MV-4-11 (cell line): ENCODE measurements around the gene CREB3.
A peak's percentile ranks its signal among the peaks of the same experiment; 100 is the strongest.

Experiments used
- DNase-seq: peaks from one replicate; lab custom pipeline; 2025; lab: John Stamatoyannopoulos, UW

The CREB3 gene

DNA sequence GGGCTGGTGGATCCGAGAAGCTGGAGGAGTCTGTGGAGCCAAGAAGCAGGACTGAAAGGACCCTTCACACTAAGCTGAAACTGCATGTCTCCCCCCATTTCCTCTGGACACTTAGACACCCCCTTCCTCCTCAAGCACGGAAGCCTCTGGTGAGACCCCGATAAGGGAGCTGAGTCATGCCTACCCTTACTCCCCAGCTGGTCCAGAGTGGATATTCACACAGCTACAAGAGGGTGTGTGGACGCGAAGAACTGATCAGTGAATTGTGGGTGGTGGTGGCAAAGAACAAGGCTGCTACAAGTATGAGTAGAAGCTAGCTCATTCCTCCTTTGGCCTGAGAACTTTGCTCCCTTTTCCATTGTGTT, 4.8 kb upstream of the CREB3 start:
- DNase-seq: no peak

DNA sequence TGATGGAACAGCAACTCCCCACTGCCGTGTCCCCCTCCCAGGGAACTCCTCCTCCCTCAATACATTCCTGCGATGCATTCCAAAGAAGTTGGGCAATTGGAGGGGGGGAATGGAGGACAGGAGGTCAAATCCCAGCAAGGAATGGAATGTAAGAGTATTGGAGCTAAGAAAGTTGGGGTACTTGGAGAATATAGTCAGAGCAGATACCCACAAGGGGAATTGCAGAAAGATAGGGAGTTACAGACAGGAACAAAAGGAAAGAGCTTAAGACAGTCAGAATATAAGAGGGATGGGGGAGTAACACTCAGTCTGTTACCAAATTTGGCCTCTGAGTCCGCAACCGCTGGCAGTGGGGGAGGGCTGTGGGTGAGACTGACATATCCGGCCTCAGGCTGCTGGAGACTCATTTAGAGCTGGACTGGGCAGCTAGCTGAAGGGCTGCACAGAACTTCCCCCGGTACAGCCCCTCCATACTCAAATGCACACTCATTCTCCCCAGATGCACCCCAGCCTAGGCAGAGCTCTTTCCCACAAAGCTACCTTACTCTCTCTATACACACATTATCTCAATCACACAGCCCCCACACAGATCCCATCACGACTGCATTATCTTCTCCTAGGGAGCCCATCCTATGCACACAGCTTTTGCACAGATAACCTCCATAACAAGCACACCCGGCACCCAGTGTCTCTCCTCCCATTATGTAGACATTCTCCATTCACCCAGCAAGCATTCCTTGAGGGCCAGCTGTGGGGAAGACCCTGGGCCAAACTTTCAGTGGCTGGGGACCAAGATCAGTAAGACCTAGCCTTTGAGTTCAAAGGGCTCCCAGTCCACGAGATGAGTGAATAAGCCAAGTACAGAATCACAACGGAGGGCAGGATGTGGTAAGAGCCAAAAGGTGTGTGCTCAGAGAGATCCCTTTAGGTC, 4.2 kb upstream of the CREB3 start:
- DNase-seq: peak; percentile 83

DNA sequence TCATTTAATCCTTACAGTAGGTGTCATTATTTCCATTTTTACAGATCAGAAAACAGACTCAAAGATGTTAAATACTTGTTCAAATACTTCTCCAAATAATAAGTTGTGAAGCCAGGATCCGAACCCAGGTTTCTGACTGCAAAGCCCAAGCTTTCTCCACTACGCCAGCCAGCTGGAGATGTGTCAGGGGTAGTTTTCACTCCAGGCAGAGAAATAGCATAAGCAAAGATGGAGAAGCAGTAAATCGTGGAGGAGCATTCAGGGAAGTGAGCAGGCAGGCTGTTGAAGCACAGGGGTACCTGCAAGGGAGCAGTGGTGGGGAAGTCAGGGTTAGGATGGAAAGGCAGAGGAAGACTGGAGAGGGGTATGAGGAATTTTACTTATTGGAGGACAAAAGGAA, 3.4 kb upstream of the CREB3 start:
- DNase-seq: peak; percentile 38

DNA sequence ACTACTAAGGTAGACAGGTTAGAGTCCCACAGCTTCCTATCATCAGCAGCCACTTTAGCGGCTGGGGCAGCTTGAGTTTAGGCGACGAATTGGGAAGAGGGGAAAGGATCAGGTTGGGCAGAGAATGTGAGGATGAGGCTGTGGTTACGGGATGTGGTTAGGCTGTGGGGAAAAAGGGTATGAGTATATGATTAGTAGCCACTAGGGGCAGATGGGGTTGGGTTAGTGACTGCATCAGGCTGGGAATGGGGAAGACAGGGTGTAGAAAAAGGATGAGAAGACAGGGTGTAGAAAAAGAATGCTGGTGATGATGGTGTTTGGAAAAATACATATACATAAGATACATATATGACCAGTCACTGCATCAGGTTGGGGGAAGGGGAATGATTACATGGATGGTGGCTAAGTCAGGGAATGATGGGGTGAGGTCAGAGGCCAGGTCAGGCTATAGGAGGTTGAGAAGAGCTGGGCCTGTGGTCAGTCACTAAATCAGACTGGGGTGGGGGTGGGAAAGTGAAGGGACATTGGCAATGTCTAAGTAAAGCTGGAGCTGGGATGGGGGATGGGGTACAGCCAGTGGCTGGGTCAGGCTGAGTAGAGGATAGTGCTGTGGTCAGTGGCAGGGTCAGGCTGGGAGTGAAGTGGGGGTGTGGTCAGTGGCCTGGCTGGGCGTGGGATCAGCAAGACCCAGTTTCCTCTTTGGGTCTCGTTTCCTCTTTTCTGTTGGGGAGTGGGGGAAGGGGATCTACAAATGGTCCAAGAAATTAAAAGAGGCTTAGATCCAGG, 2.6 kb upstream of the CREB3 start:
- peak; percentile 83 for DNase-seq

DNA sequence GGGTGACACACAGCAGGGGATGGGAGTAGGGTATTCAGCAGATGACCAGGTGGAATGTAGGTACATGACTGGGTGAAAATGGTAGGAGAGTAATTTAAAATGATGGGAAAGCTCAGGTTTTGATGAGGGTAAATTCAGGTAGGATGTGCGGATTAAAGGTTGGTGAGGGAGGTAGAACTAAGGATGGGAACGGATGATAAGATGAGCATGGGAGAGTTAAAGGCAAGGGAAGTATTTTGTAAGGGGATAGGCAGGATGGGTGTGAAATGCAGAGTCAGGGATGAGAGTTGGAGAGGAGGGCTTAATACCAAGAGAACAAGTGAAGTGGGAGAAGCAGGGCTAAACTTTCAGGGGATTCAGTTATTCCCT, 2.0 kb upstream of the CREB3 start:
- DNase-seq: no peak

DNA sequence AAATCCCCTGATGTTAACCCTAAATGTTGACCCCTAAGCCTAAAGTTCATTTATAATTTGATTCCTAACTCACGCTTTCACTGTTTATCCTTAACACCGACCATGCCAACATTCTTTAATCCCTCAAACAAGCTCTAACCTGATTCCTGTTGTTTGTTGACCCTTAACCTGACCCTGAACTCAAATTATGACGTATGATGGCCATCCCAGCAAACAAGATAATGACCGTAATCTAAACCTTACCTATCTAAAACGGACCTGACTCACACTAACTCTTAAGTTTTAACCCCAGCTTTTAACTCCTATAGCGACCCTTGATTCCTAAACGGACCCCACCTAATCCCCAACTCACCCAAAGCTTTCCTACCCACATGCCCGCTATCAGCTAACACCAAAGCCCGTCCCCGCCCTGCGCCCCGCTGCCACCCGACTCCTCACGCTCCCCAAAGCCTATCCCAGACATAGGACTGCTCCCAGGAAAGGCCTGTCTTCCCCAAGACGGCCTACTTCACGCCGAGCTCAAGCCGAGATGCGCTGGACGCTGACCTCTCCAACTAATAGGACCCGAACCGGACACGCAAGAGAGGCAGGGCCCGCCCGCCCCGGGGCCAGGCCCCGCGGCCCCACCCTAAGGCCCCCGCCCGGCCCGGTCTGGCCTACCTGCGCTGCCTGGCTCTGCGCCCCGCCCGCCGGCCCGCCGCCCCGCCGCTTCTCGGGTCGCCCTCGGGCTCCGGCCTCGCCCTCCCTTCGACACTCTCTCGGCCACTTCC, 866 bp upstream of the CREB3 start:
- no peak for DNase-seq

DNA sequence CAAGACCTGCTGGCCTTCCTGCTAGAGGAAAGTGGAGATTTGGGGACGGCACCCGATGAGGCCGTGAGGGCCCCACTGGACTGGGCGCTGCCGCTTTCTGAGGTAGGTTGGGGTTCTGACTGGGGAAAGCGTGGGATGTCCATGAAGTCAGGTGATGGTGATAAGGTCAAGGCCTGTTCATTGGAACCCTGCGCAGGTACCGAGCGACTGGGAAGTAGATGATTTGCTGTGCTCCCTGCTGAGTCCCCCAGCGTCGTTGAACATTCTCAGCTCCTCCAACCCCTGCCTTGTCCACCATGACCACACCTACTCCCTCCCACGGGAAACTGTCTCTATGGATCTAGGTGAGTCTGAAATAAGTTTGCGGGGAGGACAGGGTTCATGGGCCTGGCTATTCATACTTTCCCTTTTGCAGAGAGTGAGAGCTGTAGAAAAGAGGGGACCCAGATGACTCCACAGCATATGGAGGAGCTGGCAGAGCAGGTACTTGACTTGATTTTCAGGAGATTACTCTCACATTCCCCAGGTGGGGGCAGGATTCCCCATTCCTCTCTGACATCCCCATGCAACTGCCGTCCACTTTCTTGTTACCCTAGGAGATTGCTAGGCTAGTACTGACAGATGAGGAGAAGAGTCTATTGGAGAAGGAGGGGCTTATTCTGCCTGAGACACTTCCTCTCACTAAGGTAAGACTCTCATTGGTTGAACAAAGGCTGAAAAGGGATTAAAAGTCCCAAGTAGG, 505 bp downstream of the CREB3 start:
- DNase-seq: peak; percentile 36

DNA sequence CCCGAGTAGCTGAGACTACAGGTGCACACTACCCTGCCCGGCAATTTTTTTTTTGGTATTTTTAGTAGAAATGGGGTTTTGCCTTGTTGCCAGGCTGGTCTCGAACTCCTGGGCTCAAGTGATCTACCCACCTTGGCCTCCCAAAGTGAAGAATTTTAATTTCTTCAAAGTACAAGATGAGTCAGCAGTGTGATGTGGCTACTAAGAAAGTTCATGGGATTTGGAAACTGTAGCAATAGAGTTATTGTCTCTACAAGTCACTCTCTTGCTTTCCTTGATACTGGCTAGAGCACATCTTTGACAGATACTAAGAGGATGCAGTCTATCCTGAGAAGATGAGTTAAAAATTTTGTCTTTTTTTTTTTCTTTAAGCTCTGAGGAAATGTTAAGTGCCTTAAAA, 1.6 kb downstream of the CREB3 start:
- DNase-seq: no peak

DNA sequence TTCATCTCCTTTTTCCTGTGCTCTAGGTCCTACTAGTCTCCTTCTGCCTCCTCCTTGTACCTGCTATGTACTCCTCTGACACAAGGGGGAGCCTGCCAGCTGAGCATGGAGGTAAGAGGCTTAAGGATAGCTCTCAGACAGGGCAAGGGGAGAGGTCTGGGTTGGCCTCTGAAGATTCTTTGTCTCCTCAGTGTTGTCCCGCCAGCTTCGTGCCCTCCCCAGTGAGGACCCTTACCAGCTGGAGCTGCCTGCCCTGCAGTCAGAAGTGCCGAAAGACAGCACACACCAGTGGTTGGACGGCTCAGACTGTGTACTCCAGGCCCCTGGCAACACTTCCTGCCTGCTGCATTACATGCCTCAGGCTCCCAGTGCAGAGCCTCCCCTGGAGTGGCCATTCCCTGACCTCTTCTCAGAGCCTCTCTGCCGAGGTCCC, 3.8 kb downstream of the CREB3 start:
- peak; percentile 69 for DNase-seq

DNA sequence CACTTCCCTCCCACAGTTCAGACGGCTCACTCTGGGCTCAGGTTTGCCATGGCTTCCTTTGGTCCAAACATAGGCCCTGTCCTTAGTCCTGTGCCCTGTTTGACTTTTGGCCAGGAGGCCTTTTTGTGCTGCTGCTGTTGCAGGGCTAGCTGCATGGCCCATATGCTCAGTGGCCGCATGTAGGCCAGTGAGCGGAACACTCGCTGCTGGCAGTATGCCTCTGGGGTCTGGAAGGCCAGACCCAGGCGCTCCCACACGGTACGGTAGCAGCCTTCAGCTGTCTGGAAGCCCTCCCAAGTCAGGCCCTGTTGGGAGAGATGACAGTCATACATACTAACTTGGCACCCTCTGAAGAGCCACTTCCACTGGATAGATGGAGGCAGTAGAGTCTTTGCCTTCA, 4.7 kb downstream of the CREB3 start:
- DNase-seq: no peak

DNA sequence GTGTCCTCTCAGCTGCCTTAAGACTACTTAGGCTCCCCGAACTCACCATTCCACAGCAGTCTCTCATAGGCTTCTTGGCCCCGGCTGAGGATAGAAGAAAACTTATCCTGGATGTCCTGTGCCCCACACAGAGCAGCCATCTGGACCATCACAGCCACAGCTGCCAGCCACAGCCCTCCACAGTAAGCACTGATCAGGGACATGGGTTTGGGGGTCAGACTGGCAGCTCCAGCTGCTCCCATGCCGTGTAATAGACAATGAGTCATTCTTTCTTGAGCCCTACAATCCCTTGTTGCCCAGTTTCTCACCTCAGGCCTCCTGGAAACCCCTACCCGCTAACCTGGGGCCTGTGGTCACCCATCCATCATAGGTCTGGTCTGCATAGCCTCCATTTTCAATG, 5.7 kb downstream of the CREB3 start:
- no peak for DNase-seq

DNA sequence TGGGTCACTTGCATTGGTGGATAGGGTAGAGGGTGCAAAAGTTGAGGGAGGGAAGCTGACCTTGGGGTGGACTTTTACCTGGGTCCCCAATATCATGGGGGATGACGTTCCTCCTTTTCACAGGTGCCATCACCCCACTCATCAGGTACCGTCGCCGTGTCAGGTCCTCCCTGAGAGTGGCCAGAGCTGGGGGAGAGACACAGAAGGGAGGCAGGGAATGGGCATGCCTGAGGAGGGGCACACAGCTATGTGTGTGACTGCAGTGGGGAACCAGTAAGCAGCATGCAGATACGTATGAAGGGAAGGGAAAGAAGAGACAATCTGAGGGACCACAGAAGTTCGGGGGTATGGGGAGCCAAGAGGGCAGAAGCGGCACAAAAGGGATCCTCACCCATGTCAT, 6.5 kb downstream of the CREB3 start:
- DNase-seq: no peak

DNA sequence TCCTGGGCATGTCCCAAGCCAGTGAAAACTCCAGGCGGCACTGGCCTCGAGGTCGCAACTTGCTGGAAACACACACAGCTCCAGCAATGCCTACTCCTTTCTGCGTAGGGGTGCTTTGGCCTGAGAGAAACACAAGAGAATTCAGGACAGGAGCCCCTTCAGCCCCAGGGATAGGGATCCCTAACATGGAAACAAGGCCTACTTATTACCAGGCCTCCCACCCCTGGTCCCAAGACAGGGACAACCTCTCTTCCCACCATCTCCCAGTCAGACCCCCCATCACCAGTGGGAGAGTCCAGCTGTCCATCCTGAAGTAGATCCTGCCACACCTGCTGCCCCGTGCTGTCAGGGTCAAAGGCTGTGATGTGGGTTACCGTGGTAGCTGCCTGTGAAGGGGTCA, 7.8 kb downstream of the CREB3 start:
- DNase-seq: no peak

DNA sequence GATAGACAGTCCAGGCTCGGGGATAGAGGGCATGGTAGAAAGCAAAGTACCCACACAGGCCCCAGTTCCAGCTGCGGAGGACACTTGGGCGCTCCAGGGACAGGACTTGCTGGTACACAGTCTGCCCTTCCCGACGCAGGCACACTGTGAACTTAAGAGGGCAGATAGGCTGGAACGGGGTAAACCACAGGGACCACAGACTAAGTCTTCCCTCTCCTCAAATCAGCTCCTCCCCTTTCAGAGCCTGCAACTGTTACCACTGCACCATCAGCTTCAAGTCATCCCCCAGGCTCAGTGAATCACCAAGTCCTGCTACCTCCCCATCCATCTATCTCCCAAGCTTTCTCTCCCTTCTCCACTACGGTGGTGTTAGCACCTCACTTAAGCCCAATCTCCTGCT, 9.3 kb downstream of the CREB3 start:
- DNase-seq: peak; percentile 90

DNA sequence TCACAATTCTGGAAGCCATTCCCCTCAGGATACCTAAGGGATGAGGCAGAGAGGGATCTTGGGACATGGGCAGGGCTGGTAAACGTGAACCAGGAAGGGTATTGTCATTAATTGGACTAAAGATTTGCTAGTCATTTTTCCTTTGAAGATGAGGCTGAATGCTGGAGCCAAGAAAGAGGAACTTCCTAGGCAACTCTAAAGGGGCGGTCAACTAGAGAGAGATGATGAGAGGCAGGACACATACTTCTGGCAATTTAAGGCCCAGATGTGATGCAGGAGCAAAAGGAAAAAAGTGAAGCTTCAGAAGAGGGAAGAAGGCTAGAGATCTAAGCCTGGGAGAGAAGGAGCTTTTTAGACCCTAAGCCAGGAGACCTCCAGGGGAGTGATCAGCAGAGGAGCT, 11.0 kb downstream of the CREB3 start:
- DNase-seq: peak; percentile 50

DNA sequence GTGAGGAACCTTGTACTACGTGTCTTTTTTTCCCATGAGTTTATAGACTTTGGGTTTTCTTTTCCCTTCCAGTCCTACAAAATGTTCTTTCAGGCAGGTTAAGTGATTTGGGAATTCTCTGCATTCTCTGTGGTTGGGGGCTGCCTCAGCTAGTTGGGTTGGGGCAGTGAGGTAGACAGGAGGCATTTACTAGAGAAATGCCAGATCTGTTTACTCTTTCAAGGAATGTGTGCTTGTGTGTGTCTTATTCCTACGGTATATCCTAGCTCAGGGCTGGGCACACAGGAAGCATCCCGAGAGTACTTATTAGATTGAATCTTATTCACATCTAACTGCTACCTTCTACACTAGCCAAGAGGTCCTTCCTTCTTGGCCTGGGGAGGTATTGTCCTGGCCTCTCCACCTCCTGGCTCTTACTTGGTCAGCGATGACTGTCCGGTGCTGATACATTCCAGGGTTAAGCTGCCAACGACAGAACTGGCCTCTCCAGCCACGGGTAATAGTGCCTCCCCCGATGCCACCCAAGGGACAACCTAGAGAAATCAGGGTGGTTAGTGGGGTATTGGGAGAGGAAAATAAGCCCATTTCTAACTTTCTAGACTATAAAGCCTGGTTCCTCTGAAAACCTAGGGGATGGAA, 11.5 kb downstream of the CREB3 start:
- DNase-seq: no peak

DNA sequence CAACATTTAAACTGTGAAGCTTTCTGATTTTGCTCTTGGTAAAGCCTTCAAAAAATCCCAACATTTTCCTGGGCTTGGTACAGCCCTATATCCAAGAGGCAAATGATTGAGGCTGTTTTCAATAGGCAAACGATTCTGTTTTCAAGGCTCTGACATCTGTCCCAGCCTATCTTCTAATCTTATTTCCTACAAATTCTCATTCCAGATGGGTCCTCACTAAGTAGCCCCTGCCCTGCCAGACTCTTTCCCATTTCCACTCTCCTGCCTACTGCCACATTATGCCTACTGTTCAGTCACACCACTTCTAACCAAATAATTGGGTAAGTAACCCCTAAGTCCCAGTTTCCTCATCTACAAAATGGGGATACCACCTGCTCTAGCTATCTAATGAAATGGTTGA, 13.1 kb downstream of the CREB3 start:
- no peak for DNase-seq

DNA sequence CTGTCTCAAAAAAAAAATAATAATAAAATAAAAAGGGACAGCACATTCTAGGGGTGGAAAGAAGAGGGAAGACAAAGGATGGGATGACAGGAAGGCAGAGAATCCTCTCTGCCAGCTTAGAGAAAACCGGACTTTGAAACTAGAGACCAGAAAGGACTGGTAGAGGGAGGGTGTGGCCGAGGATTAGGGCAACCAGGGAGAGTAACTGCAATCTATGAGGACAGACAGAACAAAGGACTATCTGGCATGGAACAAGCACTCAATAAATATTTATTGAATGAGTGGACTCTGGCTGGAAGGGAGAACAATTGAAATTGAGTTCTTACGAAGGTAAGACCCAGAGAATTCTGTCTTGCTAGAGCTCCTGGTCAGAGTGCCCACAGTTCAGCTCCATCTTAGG, 14.1 kb downstream of the CREB3 start:
- no peak for DNase-seq

DNA sequence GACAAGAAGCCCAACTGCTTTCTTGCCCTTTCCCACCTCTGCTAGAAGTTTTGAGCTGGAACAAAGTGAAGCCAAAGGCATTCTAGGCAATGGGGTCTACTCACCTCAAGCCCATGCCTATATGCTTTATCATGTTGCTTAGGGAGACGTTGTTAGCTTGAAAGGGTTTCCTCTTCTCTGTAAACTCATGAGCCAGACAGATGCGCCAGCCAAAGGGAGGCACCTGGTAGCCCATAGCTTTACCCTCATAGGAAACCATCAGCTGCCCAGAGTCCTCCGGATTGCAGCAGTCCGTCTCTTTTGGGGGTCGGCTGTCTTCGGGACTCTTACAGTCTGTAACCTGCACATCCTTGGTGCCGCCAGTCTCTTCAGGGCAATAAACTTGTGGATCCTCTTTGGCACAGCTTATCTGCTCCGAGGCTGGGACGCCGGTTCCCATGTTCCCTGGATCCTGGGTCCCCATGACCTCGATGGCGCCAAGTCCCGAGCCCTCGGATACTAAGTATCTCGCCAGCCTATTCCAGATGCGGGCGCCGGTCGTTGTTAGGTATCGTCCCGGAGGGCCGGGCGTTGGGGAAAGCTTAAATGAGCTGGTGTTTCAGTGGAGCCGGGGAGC, 15.9 kb downstream of the CREB3 start:
- no peak for DNase-seq

DNA sequence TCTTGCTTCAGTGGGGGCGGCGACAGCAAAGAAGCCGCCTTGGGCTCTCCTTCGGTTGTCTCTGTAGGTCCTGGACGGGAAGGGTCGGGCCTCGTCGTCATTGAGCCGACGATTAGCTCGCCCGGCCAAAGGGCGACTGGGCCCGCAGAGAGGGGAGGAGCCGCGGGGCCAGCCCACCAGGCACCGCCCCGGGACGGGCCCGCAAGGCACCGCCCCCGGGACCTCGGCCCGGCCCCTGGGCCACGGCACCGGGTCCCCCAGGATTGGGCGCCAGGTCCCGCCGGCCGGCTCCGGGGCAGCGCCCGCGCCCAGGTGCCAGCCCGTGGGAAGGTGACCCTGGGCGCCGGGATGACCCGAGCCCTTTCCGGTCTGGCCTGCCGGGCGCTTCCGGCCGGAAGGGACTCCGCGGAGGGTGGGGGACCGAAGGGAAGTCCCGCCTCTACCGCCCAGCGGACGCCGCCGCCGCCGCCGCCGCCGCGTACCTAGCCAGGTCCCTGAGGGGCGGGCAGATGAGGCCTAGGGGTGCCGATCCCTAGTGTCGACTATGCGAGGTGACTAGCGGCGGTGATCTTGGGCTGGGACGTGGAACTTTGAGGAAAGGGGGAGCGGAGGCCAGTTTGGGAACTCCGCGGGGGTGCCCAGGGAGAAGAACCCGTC, 16.5 kb downstream of the CREB3 start, which contains the start of the genes GBA2 and RGP1:
TSS of gene GBA2 (minus strand) at position 371 of the 657 bp plus-strand sequence. CDS start 524 bp downstream, outside the sequence.
TSS of gene RGP1 (plus strand) at position 430 of the 657 bp plus-strand sequence. CDS start 469 bp downstream, outside the sequence.
- DNase-seq: peak; percentile 38
